SHP77 (cell line): Measurements from ENCODE around the gene KRTAP5-2.

Experiments
- DNase-seq, 2 experiments: peaks; one replicate each; lab custom pipeline; 2025; lab: John Stamatoyannopoulos, UW

Gene KRTAP5-2

DNA sequence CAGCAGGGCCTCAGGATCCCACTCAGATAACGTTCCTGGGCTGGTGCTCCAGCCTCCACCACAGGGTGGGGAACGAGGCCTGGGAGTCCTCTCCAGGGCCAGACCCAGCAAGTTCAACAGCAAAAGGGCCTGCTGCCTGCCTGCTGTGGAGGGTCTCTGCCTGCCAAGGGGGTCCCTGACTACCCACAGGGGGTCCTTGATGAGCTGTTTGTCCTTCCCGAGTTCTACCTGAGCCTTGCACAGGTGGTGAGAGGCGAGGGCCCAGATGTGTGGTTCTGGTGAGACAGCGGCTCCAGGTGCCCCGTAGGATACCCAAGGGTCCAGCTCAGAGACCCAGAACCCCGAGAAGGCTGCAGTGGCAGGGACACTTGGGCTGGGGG lies 30.4 kb downstream of the KRTAP5-2 start:
- no peak for DNase-seq

GRCh38 chr11:1567052-1567720 lies 30.9 kb downstream of the KRTAP5-2 start:
- DNase-seq: no peak

- no peak for DNase-seq
Observed at GRCh38 chr11:1566381-1567051, 31.6 kb downstream of the KRTAP5-2 start.

- DNase-seq: no peak
Observed at GRCh38 chr11:1565904-1566247, 32.2 kb downstream of the KRTAP5-2 start.

DNA sequence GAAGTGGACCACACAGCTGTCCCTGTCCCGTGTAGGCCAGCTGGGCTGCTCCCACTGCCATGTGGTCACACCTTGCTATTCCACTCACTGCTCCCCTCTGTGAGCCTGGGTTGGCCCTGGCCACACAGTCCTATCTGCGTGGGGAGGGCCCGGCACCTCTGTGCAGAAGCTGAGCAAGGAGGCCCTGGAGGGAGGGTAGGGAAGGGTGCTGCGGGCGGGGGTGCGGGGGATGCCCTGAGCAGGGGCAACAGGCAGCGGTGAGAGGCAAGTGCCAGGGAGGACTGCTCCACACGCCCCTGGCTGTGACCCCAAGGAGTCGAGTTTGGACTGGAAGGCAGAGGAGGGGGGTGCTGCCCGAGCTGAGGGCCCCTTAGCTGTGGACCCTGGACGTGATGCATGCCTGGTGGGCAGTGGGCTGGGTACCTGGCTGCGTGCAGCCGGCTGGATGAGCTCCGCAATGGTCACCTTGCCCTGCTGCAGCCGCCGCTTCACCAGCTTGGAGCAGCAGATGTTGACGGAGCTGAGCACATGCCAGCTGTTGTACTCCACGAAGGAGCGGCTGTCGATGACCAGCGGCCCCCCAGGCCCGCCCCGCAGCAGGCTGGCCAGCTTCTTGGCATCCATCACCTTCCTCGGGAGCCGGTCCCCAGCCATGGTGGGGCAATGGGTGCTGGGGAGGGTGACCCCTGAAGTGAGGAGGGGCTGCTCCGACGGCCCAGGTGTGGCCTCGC lies 32.8 kb downstream of the KRTAP5-2 start:
- DNase-seq: no peak

DNA sequence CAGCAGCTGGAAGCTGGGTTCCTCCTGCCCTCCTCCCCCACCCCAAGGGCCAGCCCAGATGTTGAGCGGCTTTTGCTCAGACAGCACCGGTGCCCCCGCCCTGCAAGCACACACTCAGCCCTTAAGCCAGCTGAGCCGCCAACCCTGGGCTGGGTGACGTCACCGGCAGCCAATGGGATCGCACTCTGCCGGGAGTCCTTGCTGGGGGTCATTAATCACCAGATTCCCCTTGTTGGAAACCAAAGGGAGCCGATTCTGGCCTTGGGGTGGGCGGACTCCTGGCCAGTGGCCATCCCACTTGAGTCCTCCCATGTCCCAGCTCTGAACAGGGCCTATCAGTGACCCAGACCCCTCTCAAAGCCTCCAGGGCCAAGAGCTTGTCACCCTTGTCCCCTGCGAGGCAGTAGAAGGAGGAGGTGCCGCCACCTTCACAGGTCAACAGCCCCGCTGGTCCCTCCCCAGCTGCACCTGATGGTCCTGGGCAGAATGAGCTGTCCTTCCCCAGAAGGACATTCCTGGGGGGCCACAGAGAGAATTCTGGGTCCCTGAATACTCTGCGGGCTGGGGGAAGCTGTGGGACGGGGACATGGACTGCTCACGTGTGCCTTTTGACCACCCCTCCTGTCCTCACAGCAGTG lies 33.4 kb downstream of the KRTAP5-2 start:
- DNase-seq: peak in 1 of 2 experiments; percentile 32

DNA sequence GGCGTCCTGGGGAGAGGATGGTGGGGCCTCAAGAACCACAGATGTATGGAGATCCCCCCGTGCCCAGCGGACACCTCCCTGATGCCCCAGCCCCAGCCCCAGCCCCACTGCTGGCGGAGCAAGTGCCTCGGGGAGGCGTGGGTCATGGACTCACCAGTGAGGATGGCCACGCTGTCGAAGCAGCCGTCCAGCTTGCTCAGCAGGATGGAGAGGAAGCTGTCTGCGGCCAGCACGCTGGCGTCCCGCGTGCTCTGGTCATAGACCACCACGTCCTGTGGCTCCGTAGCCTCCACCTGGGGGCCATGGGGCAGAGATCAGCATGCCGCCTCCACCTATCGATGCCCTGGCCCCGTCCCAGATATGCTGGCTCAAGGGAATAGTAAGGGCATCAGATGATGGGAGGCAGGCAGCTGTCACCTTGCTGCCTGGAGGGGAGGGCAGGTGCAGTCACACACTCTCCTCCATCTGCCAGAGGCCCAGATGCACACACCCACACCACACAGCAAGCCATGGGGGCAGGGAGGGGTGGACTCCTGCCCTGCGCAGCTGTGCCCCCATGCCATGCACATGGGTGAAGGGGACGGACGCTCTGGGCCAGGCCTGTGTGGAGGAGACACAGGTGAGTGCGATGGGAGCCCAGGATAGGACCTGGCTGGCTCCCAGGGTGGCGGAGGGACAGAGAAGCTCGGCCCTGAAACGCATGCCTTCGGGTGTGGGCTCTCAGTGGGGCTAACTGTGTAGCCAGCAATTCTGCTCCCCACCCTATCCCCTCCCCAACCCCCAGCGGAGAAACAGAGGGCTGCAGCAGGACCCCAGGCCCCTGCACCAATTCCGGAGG lies 34.2 kb downstream of the KRTAP5-2 start:
- no peak for DNase-seq

DNA sequence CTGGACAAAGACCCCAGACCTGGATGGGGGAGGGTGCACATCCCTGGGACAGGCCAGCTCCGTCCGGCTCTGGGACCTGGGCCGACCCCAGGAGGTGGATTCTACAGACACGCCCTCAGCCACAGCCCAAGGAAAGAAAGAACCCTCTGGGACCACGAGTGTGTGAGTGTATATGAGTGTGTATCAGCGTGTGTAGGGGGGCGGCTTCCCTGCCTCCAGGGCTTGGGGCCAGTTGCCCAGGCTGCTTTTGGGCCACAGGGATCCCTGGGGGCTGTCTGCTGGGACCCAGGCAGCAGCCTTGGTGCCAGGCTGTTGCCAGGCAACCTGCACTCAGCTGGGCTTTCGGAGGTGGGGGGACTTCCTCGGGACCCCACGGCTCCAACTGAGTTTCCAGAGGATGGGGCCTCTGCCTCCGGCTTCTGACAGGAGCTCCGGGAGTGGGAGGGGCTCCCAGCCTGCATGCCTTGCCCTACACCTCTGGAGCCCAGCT lies 34.9 kb downstream of the KRTAP5-2 start:
- DNase-seq: no peak

DNA sequence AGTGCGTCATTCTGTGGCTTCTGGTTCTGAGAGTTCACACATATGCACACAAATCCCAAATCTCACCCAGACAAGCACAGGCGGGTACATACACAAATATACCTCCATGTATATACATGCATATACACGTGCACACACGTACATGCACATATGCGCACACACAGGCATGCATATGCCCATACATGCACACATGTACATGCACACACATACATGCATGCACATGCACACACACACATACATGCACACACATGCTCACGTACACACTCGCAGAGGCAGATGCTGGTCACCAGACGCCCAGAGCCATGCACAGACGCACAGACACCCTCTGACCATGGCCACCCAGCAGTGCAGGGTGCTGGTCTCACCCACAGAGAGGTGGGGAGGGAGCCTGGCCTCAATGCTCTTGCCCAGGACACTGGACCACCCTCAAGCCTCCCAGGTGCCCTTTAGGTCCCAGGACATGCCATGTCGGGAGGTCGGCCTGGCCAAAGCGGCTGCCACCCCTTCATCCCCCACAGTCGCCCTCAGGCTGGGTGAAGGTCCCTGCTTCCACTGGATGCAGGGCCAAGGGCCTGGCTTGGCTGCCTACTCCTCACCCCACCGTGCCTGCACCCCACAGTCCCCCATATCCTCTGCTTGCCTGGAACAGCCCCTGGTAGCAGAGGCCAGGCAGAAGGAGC lies 35.5 kb downstream of the KRTAP5-2 start:
- DNase-seq: no peak

DNA sequence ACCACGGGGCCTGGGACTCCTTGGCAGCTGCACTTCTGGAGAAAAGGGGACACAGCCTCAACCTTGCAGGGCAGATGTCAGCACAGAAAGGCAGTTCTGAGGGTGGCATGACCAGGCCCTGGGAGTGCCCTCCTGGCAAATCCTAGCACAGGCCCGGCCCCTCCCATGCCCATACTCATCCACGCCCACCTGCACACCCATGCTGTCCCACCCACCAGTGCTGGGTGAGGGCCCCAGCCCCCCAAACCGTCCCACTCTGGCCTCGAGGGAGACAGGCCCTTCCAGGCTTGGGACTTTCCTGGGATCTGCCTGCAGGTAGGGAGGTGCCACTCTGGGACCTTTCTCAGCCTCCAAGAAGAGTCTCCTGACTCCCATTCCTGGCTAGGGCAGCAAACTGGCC lies 36.1 kb downstream of the KRTAP5-2 start:
- no peak for DNase-seq

DNA sequence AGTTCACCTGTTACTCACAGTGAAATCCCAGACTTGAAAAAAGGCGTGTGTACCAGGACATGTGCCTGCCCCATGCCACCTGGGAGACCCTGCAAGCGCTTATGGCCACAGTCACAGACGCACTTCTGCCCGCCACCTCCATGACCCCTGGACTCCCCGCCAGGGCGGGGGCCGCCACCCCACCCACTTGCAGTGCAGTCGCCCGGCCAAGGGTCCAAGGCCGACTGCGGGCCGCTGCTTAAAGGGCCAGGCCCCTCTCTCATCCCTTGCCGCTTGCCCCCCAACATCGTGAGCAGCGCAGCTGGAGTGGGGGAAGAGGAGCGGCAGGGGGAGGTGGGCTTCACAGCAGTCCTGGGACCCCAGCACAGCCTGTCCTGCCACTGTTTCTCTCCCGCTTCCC lies 36.8 kb downstream of the KRTAP5-2 start:
- no peak for DNase-seq

- no peak for DNase-seq
Observed at GRCh38 chr11:1560649-1561251, 37.3 kb downstream of the KRTAP5-2 start.

GRCh38 chr11:1560002-1560648 lies 38.0 kb downstream of the KRTAP5-2 start:
- no peak for DNase-seq

GRCh38 chr11:1559111-1559951 lies 38.8 kb downstream of the KRTAP5-2 start:
- peak in 1 of 2 experiments; percentile 40 for DNase-seq

- DNase-seq: no peak
Observed at GRCh38 chr11:1558775-1559110, 39.4 kb downstream of the KRTAP5-2 start.

GRCh38 chr11:1557904-1558774 lies 40.0 kb downstream of the KRTAP5-2 start:
- DNase-seq: no peak

DNA sequence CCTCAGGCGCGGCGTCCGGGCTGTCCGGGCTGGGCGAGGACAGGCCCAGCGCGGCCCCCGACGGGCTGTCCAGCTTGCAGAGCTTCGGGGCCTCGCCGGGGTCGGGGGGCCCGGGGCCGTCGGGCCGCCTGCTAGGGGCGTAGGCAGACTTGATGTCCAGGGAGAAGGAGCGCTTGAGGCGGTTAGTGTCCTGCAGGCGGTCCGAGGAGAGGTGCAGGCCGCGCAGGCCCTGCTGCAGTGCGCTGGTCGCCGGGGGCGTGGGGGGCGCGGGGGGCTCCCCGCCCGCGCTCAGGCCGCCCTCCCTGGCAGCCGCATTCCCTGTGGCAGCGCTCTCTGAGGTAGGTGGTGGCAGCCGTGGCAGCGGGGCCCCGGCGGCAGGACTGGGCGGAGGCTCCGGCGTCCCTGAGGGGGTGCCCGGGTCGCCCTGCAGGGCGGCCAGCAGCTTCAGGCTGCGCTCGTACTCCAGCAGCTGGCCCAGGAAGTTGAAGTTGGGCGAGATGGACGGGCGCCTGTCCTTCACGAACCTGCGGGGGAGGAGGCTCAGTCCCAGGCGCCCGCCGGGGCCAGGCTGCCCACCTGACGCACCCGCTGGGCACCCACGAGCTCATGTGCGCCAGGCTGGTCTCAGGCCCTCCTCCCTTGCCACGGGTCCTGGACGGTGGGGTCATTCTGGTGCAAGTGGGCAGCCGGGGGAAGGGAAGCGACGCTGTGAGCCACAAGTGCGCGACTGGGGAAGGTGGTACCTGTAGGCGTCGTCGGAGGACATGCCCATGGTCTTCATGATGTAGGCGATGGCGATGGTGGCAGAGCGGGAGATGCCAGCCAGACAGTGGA lies 40.8 kb downstream of the KRTAP5-2 start:
- DNase-seq: no peak
